Breast epithelium (tissue), 3 donors: Measurements from ENCODE around the gene PDZD4.

ENCODE experiments used
- POLR2A ChIP-seq: fragments of 450-650 bp; IDR thresholded peaks from one replicate; pipeline ENCODE4 v1.6.1; 2016; ENCODE audit warnings: antibody characterized with exemption, mild to moderate bottlenecking, moderate library complexity
- POLR2AphosphoS5 ChIP-seq, 3 donors: sonication (generic); formaldehyde crosslinking; IDR thresholded peaks; one replicate each; pipeline ENCODE4 v1.6.1; 2017; ENCODE audit warnings: antibody characterized with exemption in 3 of 3

DNA sequence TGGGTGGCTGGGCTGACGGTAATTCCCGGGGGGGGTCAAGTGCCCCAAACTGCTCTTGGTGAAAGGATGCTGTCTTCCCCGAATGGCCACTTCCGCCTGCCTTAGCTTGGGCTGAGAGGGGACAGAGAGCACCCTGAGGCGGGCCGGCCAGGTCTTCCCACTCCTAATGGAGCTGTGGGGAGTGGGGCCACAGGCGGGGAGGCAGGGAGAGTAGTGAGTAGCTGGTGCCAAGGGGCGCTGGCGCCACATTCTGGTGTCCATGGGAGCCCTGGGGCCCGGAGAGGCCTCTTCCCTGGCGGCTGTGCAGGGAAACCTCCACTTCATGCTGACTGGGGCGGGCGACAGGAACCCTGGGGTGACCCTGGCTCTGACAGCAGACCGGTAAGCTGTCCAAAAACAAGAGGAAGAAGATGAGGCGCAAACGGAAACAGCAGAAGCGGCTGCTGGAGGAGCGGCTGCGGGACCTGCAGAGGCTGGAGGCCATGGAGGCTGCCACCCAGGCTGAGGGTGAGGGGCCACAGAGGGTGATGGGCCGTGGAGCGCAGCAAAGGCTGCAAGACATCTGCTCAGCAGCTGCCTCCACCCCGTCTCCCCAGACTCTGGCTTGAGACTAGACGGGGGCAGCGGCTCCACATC lies 46.8 kb downstream of the PDZD4 start:
- no peak for TF ChIP-seq POLR2AphosphoS5 (IDR thresholded peaks at IDR 0.05)
- TF ChIP-seq POLR2A: no peak
